Measurements from ENCODE around the gene EXD3. TPM values are rescaled to one million over a fixed set of nuclear protein-coding genes. Genes with fewer than 3 reads are reported as not detected.

EXD3 gene
- polyA plus RNA-seq, 4 donors = 8.4 to 26.9 (median 11.4) TPM

GRCh38 chr9:137434498-137435380 is 11.8 kb upstream of the EXD3 start:
- DNase-seq (ENCODE audit: low read depth in 4 of 4, low spot score in 3 of 4) = no peak

- DNase-seq (ENCODE audit: low read depth in 4 of 4, low spot score in 3 of 4) = no peak
Observed at GRCh38 chr9:137433916-137434431, 11.0 kb upstream of the EXD3 start.

GRCh38 chr9:137433349-137433915 is 10.5 kb upstream of the EXD3 start:
- no peak for DNase-seq (ENCODE audit: low read depth in 4 of 4, low spot score in 3 of 4)

- DNase-seq (ENCODE audit: low read depth in 4 of 4, low spot score in 3 of 4) = no peak
Observed at GRCh38 chr9:137432687-137433348, 9.9 kb upstream of the EXD3 start.

- DNase-seq (ENCODE audit: low read depth in 4 of 4, low spot score in 3 of 4) = no peak
Observed at GRCh38 chr9:137431416-137431931, 8.5 kb upstream of the EXD3 start.

- DNase-seq (ENCODE audit: low read depth in 4 of 4, low spot score in 3 of 4) = no peak
Observed at GRCh38 chr9:137430723-137431415, 7.9 kb upstream of the EXD3 start.

- DNase-seq (ENCODE audit: low read depth in 4 of 4, low spot score in 3 of 4) = no peak
Observed at GRCh38 chr9:137429974-137430722, 7.2 kb upstream of the EXD3 start.

- no peak for DNase-seq (ENCODE audit: low read depth in 4 of 4, low spot score in 3 of 4)
Observed at GRCh38 chr9:137429546-137429890, 6.6 kb upstream of the EXD3 start.

GRCh38 chr9:137428841-137429545 is 6.0 kb upstream of the EXD3 start:
- no peak for DNase-seq (ENCODE audit: low read depth in 4 of 4, low spot score in 3 of 4)

- no peak for DNase-seq (ENCODE audit: low read depth in 4 of 4, low spot score in 3 of 4)
Observed at GRCh38 chr9:137428311-137428630, 5.3 kb upstream of the EXD3 start.

GRCh38 chr9:137427454-137428310 is 4.7 kb upstream of the EXD3 start:
- no peak for DNase-seq (ENCODE audit: low read depth in 4 of 4, low spot score in 3 of 4)

GRCh38 chr9:137426018-137426681 is 3.2 kb upstream of the EXD3 start:
- DNase-seq (ENCODE audit: low read depth in 4 of 4, low spot score in 3 of 4) = no peak

GRCh38 chr9:137423514-137424291 is 741 bp upstream of the EXD3 start:
- DNase-seq (ENCODE audit: low read depth in 4 of 4, low spot score in 3 of 4) = no peak

GRCh38 chr9:137421838-137422603 is 941 bp downstream of the EXD3 start:
- DNase-seq (ENCODE audit: low read depth in 4 of 4, low spot score in 3 of 4) = no peak

- no peak for DNase-seq (ENCODE audit: low read depth in 4 of 4, low spot score in 3 of 4)
Observed at GRCh38 chr9:137417161-137418021, 5.6 kb downstream of the EXD3 start.

All from left renal pelvis (tissue), 4 donors.